HG03175 (cell line): ENCODE data around the gene MACROH2A2.
"Not testable (repeated sequence)": the region's sequence is repeated elsewhere in the genome, so short reads cannot be mapped to it uniquely, and the experiment has no call there.

Experiments used
- ATAC-seq: cut with Tn5 transposase; IDR thresholded peaks from one replicate; pipeline ENCODE4 v1.9.1; 2021; ENCODE audit warnings: mild to moderate bottlenecking, moderate library complexity; ENCODE audit not compliant: unreplicated experiment

MACROH2A2 gene

GRCh38 chr10:70066190-70066589 is 13.5 kb downstream of the MACROH2A2 start:
- ATAC-seq: no peak

GRCh38 chr10:70067586-70067985 is 14.9 kb downstream of the MACROH2A2 start:
- no peak for ATAC-seq

- no peak for ATAC-seq
Measured at GRCh38 chr10:70068925-70069324, 16.3 kb downstream of the MACROH2A2 start.

GRCh38 chr10:70069346-70069745 is 16.7 kb downstream of the MACROH2A2 start:
- ATAC-seq: no peak

- ATAC-seq: no peak
Measured at GRCh38 chr10:70070834-70071233, 18.2 kb downstream of the MACROH2A2 start.

GRCh38 chr10:70074165-70074564 is 21.5 kb downstream of the MACROH2A2 start:
- no peak for ATAC-seq

- no peak for ATAC-seq
Measured at GRCh38 chr10:70074971-70075370, 22.3 kb downstream of the MACROH2A2 start.

GRCh38 chr10:70078329-70078728 is 25.7 kb downstream of the MACROH2A2 start:
- ATAC-seq: no peak

- no peak for ATAC-seq
Measured at GRCh38 chr10:70078937-70079336, 26.3 kb downstream of the MACROH2A2 start.

- ATAC-seq: not testable (repeated sequence)
Measured at GRCh38 chr10:70080789-70081188, 28.1 kb downstream of the MACROH2A2 start.

GRCh38 chr10:70084189-70084588 is 31.5 kb downstream of the MACROH2A2 start:
- no peak for ATAC-seq

GRCh38 chr10:70085975-70086613 is 33.4 kb downstream of the MACROH2A2 start:
- no peak for ATAC-seq

GRCh38 chr10:70087616-70088307 is 35.1 kb downstream of the MACROH2A2 start:
- no peak for ATAC-seq

- no peak for ATAC-seq
Measured at GRCh38 chr10:70088308-70088698, 35.7 kb downstream of the MACROH2A2 start.

GRCh38 chr10:70090013-70090412 is 37.4 kb downstream of the MACROH2A2 start:
- no peak for ATAC-seq

- ATAC-seq: no peak
Measured at GRCh38 chr10:70090951-70091350, 38.3 kb downstream of the MACROH2A2 start.

GRCh38 chr10:70092389-70092718 is 39.7 kb downstream of the MACROH2A2 start:
- no peak for ATAC-seq

GRCh38 chr10:70093335-70093944 is 40.8 kb downstream of the MACROH2A2 start:
- no peak for ATAC-seq

- ATAC-seq: no peak
Measured at GRCh38 chr10:70094250-70094649, 41.6 kb downstream of the MACROH2A2 start.

GRCh38 chr10:70096016-70096704 is 43.5 kb downstream of the MACROH2A2 start:
- no peak for ATAC-seq

- no peak for ATAC-seq
Measured at GRCh38 chr10:70096705-70097420, 44.2 kb downstream of the MACROH2A2 start.
